Thymus (tissue), 11 donors: ENCODE data around the gene CTSF. TPM values are rescaled to one million over a fixed set of nuclear protein-coding genes. Genes with fewer than 3 reads are reported as not detected.

Experiments
- DNase-seq, 9 donors: peaks; one replicate each; pipeline ENCODE4 v3.0.0-alpha.2; 2013; ENCODE audit warnings: low spot score in 9 of 9, low read depth in 6 of 9, missing footprints in 1 of 9
- H3K27ac ChIP-seq, 2 donors: one replicate each; pipeline ENCODE4 v1.5.1; 2013; ENCODE audit warnings: control low read depth in 1 of 2, low read depth in 1 of 2, low read length in 1 of 2, mild to moderate bottlenecking in 1 of 2, moderate library complexity in 1 of 2
- H3K27me3 ChIP-seq, 2 donors: one replicate each; pipeline ENCODE4 v1.5.1; 2013; ENCODE audit warnings: low read length in 1 of 2; ENCODE audit not compliant: control insufficient read depth in 2 of 2, insufficient read depth in 1 of 2
- H3K36me3 ChIP-seq, 2 donors: one replicate each; pipeline ENCODE4 v1.5.1; 2013; ENCODE audit warnings: low read length in 1 of 2, mild to moderate bottlenecking in 1 of 2, moderate library complexity in 1 of 2; ENCODE audit not compliant: control insufficient read depth in 2 of 2, insufficient read depth in 2 of 2
- H3K4me1 ChIP-seq, 2 donors: one replicate each; pipeline ENCODE4 v1.5.1; 2013; ENCODE audit warnings: low read length in 2 of 2; ENCODE audit not compliant: control insufficient read depth in 2 of 2, insufficient read depth in 2 of 2
- H3K4me3 ChIP-seq, 2 donors: one replicate each; pipeline ENCODE4 v1.5.1; 2013; ENCODE audit warnings: low read length in 2 of 2, control low read depth in 1 of 2, mild to moderate bottlenecking in 1 of 2
- H3K9me3 ChIP-seq, 2 donors: one replicate each; pipeline ENCODE4 v1.5.1; 2013; ENCODE audit warnings: low read length in 1 of 2, mild to moderate bottlenecking in 1 of 2; ENCODE audit not compliant: control insufficient read depth in 2 of 2, insufficient read depth in 1 of 2
- WGBS: extraction: QIAGEN DNeasy Blood & Tissue Kit; methylation state at CpG from one replicate; pipeline ENCODE4 v1.1.7; 2013; 5-methylcytosine and 5-hydroxymethylcytosine counted together
- polyA plus RNA-seq: library from polyadenylated mRNA; stranded (reverse); fragments of 200-250 nt; gene quantifications from one replicate; pipeline ENCODE4 v1.2.3, GENCODE V29; 2013
- total RNA-seq: library from RNA; stranded (reverse); fragments of 120-200 nt; gene quantifications from one replicate; pipeline ENCODE4 v1.2.4, GENCODE V29; 2013
- donor health status: healthy.

The CTSF gene
- total and polyA plus RNA-seq, 2 donors, result 4.7 to 17.6 TPM

DNA sequence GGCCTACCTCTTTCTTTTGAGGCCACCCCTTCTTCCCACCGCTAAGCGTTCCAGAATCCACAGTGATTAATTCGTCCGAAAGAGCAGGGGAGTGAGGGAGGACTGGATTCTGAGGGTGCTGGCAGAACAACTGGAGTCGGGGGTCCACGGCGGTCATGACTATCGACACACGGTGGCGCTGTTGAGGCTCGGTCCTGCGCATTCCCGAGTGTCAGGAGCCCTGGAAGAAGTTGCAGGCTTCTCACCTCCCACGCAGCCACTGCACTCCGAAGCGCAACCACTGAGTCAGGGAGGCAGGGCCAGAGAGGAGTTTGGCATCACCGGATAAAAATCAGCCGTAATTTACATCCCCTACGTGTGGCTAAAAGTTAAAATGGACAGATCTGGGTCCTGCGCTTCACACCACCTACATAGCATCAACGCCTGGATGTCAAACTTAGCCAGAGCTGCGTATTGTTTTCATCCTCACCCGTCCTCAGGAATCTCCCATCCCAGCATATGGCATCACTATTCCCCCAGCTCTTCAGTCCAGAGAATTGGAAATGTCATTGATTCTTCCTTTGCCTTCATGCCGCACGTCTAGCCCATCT lies 10.7 kb upstream of the CTSF start:
- peaks cover 0 to 2% of the 10 kb centered on the region in 2 donors for H3K4me1 ChIP-seq
- 22% methylated on average over 25 of the region's 25 CpGs for WGBS
- peak in 4 of 9 donors; percentile 65 to 76 (median 68) for DNase-seq
- peaks cover 0 to 11% of the 10 kb centered on the region in 2 donors for H3K9me3 ChIP-seq
- no peaks in the 10 kb centered on the region for H3K36me3 ChIP-seq
- peaks cover 0 to 11% of the 10 kb centered on the region in 2 donors for H3K27me3 ChIP-seq
- H3K27ac ChIP-seq, result no peak overlapping the region
- H3K4me3 ChIP-seq, result no peak overlapping the region

GRCh38 chr11:66570850-66571180 lies 2.4 kb upstream of the CTSF start:
- H3K27me3 ChIP-seq, result peaks cover 19 to 49% of the 10 kb centered on the region in 2 donors
- H3K36me3 ChIP-seq, result no peaks in the 10 kb centered on the region
- peaks cover 6 to 7% of the 10 kb centered on the region in 2 donors for H3K4me1 ChIP-seq
- H3K4me3 ChIP-seq, result no peak overlapping the region
- DNase-seq, result no peak
- WGBS, result 89% methylated on average over 2 of the region's 2 CpGs
- H3K9me3 ChIP-seq, result peaks cover 0 to 5% of the 10 kb centered on the region in 2 donors
- H3K27ac ChIP-seq, result no peak overlapping the region

DNA sequence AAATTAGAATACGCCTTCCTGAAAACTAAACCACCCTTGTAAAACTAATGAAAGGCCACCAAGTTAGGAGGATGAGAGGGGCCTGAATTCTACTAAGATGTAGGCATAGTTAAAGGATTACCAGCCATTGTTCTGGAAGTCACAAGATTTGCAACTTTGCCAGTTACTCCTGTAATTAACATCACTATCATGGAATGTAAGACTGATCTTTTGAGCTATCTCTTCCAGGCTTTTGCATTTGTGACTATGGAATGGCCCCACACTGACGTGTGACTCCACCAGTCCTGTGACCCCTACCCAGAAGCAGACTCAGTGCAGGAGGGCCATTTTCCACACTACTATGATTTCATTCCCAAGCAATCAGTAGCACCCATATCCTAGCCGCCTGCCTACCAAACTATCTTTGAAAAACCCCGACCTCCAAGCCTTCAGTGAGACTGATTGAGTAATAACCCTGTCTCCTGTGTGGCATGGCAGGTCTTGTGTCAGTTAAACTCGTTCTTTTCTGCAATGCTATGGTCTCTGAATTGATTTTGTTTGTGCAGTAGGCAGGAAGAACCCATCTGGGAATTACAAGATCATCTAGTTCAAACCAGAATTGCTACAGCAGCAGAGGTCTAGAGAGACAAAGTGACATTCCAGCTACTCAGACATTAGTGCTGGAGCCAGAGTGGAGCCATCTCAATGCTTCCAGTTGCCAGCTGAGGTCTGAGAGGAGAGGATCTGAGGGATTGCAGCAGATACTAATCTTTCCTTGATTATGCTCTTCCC lies 1.9 kb upstream of the CTSF start:
- no peak overlapping the region for H3K27ac ChIP-seq
- H3K4me1 ChIP-seq, result peaks cover 6 to 7% of the 10 kb centered on the region in 2 donors
- WGBS, result 78% methylated on average over 5 of the region's 5 CpGs
- no peak overlapping the region for H3K4me3 ChIP-seq
- H3K27me3 ChIP-seq, result peaks cover 19 to 53% of the 10 kb centered on the region in 2 donors
- no peaks in the 10 kb centered on the region for H3K36me3 ChIP-seq
- no peak for DNase-seq
- peaks cover 0 to 5% of the 10 kb centered on the region in 2 donors for H3K9me3 ChIP-seq

- H3K27me3 ChIP-seq, result peaks cover 19 to 61% of the 10 kb centered on the region in 2 donors
- H3K4me3 ChIP-seq, result no peak overlapping the region
- H3K9me3 ChIP-seq, result peaks cover 0 to 5% of the 10 kb centered on the region in 2 donors
- peaks cover 6 to 7% of the 10 kb centered on the region in 2 donors for H3K4me1 ChIP-seq
- no peaks in the 10 kb centered on the region for H3K36me3 ChIP-seq
- WGBS, result 95% methylated on average over 7 of the region's 7 CpGs
- H3K27ac ChIP-seq, result no peak overlapping the region
- DNase-seq, result no peak
Measured at GRCh38 chr11:66569076-66569475, 670 bp upstream of the CTSF start.

- H3K9me3 ChIP-seq, result peaks cover 0 to 5% of the 10 kb centered on the region in 2 donors
- WGBS, result 75% methylated on average over 15 of the region's 15 CpGs
- peaks cover 19 to 61% of the 10 kb centered on the region in 2 donors for H3K27me3 ChIP-seq
- no peak for DNase-seq
- H3K4me3 ChIP-seq, result peak overlapping the region in 1 of 2 donors; percentile 58
- no peaks in the 10 kb centered on the region for H3K36me3 ChIP-seq
- no peak overlapping the region for H3K27ac ChIP-seq
- H3K4me1 ChIP-seq, result peaks cover 6 to 7% of the 10 kb centered on the region in 2 donors
Measured at GRCh38 chr11:66567787-66568123, 651 bp downstream of the CTSF start.

DNA sequence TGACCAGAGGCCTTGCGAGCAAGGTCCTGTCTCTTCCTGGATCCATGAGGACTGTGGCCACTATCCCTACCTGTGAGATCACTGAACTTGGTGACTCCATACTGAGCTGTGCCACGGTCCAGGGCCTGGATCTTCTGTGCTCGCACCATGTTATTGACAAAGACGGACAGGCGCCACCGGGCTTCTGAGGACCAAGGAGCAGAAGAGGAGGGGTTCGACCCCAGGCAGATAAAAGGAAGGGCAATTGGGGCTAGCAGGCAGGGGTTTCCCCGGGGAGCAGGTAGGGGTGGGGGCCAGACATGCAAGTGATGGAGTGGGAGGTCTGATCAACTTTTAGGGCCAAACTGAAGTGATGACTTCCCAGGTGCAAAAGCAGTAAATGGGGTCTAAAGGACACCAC lies 2.2 kb downstream of the CTSF start:
- H3K27ac ChIP-seq, result no peak overlapping the region
- 98% methylated on average over 8 of the region's 8 CpGs for WGBS
- no peak overlapping the region for H3K4me3 ChIP-seq
- H3K9me3 ChIP-seq, result peaks cover 0 to 5% of the 10 kb centered on the region in 2 donors
- no peaks in the 10 kb centered on the region for H3K36me3 ChIP-seq
- peaks cover 6 to 7% of the 10 kb centered on the region in 2 donors for H3K4me1 ChIP-seq
- H3K27me3 ChIP-seq, result peaks cover 19 to 65% of the 10 kb centered on the region in 2 donors
- DNase-seq, result no peak

DNA sequence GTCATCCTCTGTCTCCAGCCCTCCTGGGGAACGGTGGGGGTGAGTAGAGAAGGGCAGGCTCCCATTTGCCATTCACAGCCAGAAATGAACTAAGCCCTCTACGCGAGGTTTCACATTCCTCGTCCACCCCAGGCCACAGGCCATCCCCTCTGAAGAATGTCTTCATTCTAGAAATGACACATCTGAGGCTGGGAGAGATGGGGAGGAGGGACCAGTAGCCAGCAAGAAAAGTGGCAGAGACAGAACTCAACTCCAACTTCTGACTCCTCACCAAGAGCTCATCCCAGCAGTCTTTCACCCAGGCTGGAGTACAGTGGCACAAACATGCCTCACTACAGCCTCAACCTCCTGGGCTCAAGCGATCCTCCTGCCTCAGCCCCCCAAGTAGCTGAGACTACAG lies 3.4 kb downstream of the CTSF start:
- no peak overlapping the region for H3K27ac ChIP-seq
- DNase-seq, result no peak
- WGBS, result 97% methylated on average over 5 of the region's 5 CpGs
- peaks cover 6 to 7% of the 10 kb centered on the region in 2 donors for H3K4me1 ChIP-seq
- H3K9me3 ChIP-seq, result peaks cover 0 to 5% of the 10 kb centered on the region in 2 donors
- peaks cover 17 to 66% of the 10 kb centered on the region in 2 donors for H3K27me3 ChIP-seq
- H3K4me3 ChIP-seq, result no peak overlapping the region
- H3K36me3 ChIP-seq, result no peaks in the 10 kb centered on the region

DNA sequence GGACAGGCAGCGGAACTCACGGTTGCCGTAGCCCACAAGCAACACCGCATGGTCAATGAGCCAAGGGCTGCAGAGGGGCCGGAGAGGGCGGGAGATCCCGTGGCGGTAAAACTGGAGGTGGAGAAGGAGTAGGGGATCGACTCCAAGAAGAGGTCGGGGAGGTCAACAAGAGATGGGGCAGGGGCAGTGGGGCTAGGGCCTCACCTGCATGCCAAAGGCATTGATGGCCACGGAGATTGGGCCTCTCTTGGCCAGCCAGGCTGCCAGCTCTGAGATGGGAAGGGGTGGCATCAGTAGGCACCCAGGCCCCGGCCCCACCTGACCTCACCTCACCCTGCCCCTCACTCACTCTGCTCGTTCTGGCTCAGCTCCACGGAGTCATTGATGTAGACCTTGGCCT lies 3.9 kb downstream of the CTSF start:
- Histone ChIP-seq H3K4me3 (no peak overlapping the region), H3K9me3 (peaks cover 0 to 5% of the 10 kb centered on the region in 2 donors), H3K4me1 (peaks cover 6 to 7% of the 10 kb centered on the region in 2 donors), H3K27ac (no peak overlapping the region), H3K27me3 (peaks cover 17 to 67% of the 10 kb centered on the region in 2 donors), H3K36me3 (no peaks in the 10 kb centered on the region)
- 98% methylated on average over 14 of the region's 14 CpGs for WGBS
- DNase-seq, result no peak

GRCh38 chr11:66563832-66564231 lies 4.6 kb downstream of the CTSF start:
- no peak overlapping the region for H3K4me3 ChIP-seq
- no peak for DNase-seq
- peaks cover 6 to 10% of the 10 kb centered on the region in 2 donors for H3K4me1 ChIP-seq
- no peak overlapping the region for H3K27ac ChIP-seq
- no peaks in the 10 kb centered on the region for H3K36me3 ChIP-seq
- WGBS, result 97% methylated on average over 10 of the region's 10 CpGs
- peaks cover 0 to 5% of the 10 kb centered on the region in 2 donors for H3K9me3 ChIP-seq
- peaks cover 22 to 67% of the 10 kb centered on the region in 2 donors for H3K27me3 ChIP-seq
